ENCODE data around the gene ACP3.
A peak's percentile ranks its signal among the peaks of the same experiment; 100 is the strongest.

The ACP3 gene

DNA sequence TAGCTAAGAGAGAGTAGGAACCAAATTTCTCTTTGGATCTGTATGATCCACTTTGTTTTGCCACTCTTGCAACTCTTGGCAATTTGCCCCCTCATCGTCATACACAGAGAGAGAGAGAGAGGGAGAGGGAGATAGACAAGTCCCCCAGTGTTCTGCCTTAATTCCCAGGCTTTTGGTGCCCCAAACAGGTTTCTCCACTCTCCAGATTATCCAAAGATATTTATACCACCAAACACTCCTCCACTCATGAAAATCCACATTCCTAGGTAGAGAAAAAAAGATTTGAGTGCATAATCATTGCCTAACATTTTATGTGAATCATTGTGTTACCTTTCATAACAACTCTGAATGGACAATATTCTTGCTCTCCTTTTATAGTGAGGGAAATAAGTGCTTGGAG lies 15.3 kb downstream of the ACP3 start:
- no peak for DNase-seq (ENCODE audit: low read depth)
- no peak overlapping the region for H3K4me3 ChIP-seq (replicated peaks; ENCODE audit: low read depth, low read length)
- TF ChIP-seq, protein P1, sequence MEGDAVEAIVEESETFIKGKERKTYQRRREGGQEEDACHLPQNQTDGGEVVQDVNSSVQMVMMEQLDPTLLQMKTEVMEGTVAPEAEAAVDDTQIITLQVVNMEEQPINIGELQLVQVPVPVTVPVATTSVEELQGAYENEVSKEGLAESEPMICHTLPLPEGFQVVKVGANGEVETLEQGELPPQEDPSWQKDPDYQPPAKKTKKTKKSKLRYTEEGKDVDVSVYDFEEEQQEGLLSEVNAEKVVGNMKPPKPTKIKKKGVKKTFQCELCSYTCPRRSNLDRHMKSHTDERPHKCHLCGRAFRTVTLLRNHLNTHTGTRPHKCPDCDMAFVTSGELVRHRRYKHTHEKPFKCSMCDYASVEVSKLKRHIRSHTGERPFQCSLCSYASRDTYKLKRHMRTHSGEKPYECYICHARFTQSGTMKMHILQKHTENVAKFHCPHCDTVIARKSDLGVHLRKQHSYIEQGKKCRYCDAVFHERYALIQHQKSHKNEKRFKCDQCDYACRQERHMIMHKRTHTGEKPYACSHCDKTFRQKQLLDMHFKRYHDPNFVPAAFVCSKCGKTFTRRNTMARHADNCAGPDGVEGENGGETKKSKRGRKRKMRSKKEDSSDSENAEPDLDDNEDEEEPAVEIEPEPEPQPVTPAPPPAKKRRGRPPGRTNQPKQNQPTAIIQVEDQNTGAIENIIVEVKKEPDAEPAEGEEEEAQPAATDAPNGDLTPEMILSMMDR (IDR thresholded peaks at IDR 0.05; ENCODE audit: low read length, missing control alignments): no peak

DNA sequence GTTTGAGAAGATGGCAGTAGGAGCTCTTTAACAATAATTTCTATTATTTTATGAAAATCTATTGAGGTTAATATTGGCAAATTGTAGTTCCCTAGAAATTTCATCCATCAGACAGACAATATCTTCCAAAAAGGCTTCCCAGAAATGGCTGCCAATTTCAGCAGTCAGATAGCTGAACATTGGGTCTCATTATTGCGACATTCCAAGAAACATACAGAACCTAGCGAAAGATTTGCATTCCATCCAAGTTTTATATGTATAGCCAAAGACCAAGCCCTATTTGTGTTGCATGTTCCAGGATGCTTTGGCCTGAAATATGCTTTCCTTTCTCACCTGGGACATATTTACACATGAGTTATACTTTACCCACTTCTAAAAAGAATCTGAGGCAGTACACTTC lies 24.5 kb downstream of the ACP3 start:
- no peak for DNase-seq (ENCODE audit: low read depth)
- H3K4me3 ChIP-seq (replicated peaks; ENCODE audit: low read depth, low read length): no peak overlapping the region
- TF ChIP-seq, protein P1 (IDR thresholded peaks at IDR 0.05; ENCODE audit: low read length, missing control alignments): no peak

DNA sequence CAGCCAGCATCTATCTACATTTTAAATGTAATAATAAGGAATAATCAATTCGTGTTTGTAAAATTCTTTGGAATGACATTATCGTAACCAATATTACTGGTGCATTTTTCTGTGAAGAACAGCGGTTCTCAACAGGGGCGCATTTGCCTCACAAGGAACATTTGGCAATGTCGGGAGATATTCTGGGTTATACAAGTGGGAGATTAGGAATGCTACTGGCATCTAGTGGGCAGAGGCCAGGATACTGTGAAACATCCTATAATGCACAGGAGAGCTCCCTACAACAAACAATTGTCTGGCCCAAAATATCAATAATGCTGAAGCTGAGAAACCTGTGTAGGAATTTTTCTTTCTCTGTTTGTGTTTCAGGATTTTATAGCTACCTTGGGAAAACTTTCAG lies 25.0 kb downstream of the ACP3 start:
- TF ChIP-seq, protein P1 (IDR thresholded peaks at IDR 0.05; ENCODE audit: low read length, missing control alignments): peak; percentile 14
- DNase-seq (ENCODE audit: low read depth): peak; percentile 32

DNA sequence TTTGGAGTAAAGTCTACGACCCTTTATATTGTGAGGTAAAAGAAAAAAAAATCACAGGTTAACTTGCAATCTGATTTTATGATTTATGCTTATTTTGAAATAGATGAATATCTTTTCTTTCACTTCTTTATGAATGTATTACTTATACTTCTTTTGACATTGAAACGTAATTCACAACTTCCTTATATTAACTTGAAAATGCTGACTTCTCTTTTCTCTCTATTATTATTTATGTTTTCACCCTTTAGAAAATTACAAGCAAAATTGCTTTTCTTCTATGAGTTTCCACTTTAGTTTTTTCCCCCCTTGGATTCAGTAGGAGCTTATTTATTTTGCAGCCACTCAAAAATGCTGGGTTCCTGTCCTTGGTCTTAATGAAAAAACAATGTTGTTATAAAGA lies 25.4 kb downstream of the ACP3 start:
- TF ChIP-seq, protein P1 (IDR thresholded peaks at IDR 0.05; ENCODE audit: low read length, missing control alignments): no peak
- DNase-seq (ENCODE audit: low read depth): no peak

More for the DNA sequence above, 25.0 kb downstream of the ACP3 start:
- H3K4me3 ChIP-seq (replicated peaks; ENCODE audit: low read depth, low read length): no peak overlapping the region

DNA sequence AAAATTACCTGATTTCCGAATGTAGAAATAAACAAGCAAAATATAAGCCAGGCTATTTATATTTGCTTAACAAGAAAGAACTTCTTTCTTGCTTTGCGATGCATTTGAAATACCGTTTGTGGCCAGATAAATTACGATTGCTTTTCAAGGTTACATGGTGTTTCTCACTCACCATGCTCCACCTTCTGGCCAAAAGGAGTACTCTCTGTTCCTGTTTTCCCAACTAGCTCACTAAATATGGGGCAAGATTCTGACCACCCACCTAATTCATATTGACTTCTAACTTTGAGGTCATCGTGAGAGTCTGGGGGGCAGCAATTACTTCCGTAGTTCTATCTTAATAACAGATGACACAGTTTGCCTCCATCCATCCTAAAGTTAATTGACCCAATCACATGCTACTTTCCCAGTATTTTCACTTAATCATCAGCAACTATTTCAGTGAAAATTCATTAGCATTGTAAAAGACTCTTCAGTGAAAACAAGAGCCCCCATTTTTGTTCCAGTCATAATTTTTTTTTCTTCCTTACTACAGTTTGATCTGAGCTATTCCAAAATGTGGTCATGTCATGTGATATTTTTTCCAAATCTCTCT lies 25.9 kb downstream of the ACP3 start:
- peak; percentile 82 for DNase-seq (ENCODE audit: low read depth)
- TF ChIP-seq, protein P1 (IDR thresholded peaks at IDR 0.05; ENCODE audit: low read length, missing control alignments): peak; percentile 92
- H3K4me3 ChIP-seq (replicated peaks; ENCODE audit: low read depth, low read length): no peak overlapping the region

More for the DNA sequence above, 25.4 kb downstream of the ACP3 start:
- H3K4me3 ChIP-seq (replicated peaks; ENCODE audit: low read depth, low read length): no peak overlapping the region

DNA sequence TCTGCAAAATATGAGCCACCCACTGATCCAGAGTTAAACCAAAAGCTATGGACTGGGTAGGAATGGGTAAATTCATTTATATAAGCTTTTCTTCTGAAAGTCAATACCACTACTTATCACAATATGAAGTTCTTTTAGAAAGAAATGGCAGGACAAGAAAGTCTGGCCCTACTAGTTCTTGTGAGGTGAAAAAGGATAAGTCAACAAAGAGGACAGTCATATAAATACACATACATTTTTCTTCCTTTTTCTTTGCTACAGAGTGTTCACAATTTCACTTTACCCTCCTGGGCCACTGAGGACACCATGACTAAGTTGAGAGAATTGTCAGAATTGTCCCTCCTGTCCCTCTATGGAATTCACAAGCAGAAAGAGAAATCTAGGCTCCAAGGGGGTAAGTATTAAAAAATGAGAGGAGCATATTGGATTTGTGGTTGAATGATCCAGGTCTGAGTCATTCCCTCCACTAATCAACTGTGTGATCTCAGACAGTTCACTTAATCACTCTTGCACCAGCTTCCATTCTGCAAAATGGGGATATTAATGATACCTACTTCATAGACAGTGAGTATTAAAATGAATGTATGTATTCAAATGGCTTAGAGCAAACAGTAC lies 27.6 kb downstream of the ACP3 start:
- no peak for DNase-seq (ENCODE audit: low read depth)
- TF ChIP-seq, protein P1 (IDR thresholded peaks at IDR 0.05; ENCODE audit: low read length, missing control alignments): no peak
- no peak overlapping the region for H3K4me3 ChIP-seq (replicated peaks; ENCODE audit: low read depth, low read length)

All from fibroblast of pulmonary artery (primary cell).